ENCODE measurements around the gene CERKL. TPM values are rescaled to one million over a fixed set of nuclear protein-coding genes. Genes with fewer than 3 reads are reported as not detected.

CERKL gene
- total RNA-seq, 2 donors from 2014 or later: not detected

DNA sequence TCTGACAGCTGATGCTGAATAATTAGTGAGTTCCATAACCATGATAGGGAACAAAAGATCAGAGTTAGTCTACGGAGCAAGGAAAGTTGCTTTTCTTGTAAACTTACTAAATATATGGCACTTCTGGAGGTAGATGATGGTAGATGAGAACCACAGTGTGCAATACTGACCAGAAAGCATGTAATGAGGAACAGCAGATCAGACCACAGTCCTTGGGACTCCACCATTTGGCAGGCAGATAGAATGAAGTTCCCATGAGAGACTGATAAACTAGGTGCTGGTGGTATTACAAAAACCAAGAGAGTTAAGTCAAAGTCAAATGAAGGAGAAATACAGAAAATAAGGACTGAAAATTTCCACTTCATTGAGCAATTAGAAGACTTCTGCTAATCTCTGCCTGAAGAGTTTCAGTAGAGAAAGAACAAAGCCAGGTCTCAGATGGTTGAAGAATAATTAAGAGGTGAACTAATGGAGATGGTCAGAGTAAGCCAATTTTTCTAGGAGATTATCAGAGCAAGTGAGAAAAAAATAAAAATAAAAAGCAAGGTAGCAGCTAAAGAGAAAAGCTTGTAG, 10.4 kb downstream of the CERKL start:
- TF ChIP-seq, protein P1, sequence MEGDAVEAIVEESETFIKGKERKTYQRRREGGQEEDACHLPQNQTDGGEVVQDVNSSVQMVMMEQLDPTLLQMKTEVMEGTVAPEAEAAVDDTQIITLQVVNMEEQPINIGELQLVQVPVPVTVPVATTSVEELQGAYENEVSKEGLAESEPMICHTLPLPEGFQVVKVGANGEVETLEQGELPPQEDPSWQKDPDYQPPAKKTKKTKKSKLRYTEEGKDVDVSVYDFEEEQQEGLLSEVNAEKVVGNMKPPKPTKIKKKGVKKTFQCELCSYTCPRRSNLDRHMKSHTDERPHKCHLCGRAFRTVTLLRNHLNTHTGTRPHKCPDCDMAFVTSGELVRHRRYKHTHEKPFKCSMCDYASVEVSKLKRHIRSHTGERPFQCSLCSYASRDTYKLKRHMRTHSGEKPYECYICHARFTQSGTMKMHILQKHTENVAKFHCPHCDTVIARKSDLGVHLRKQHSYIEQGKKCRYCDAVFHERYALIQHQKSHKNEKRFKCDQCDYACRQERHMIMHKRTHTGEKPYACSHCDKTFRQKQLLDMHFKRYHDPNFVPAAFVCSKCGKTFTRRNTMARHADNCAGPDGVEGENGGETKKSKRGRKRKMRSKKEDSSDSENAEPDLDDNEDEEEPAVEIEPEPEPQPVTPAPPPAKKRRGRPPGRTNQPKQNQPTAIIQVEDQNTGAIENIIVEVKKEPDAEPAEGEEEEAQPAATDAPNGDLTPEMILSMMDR (IDR thresholded peaks at IDR 0.05): no peak
- DNase-seq (ENCODE audit: low spot score): no peak
- H3K27me3 ChIP-seq: no peaks in the 10 kb centered on the region
- no peak overlapping the region for H3K4me3 ChIP-seq
- H3K9me3 ChIP-seq: no peaks in the 10 kb centered on the region
- no peaks in the 10 kb centered on the region for H3K36me3 ChIP-seq
- H3K27ac ChIP-seq: no peak overlapping the region
- no peaks in the 10 kb centered on the region for H3K4me1 ChIP-seq

DNA sequence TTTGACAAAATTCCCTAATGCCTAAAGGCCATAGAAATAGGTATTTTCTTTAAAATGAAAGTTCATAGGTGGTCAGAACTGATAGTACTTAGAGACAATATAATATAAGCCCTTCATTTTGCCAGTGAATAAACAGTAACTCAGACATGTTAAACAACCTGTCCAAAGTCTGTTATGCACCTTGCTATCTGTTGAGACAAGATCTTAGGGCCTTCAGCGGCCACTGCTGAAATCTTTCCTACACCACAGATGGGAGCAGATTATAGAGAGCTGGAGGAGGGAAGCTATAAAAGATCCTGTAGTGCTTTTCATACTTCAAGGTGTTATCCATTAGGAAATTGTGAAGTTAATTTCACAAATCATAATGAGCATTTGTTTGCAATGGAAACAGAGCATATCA, 13.8 kb downstream of the CERKL start:
- no peak for DNase-seq (ENCODE audit: low spot score)
- H3K27me3 ChIP-seq: no peaks in the 10 kb centered on the region

DNA sequence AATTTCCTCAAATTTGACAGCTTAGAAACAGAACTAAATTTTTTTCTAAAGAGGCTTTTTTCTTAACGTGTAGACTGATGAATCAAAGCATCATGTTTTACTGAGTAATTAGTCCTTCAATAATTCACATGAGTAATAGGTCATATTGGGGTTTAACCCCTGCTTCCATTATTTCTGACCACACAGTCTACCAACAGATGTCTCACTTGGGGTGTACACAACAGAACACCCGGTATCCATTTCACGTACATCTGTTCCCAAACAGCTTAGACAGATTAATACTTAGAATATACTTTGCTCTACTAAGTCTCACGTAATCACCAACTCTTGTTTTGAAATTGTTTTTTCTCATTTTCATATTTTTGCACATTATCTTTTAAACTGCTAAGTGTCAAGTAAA, 14.8 kb downstream of the CERKL start:
- H3K36me3 ChIP-seq: no peaks in the 10 kb centered on the region
- no peak for DNase-seq (ENCODE audit: low spot score)
- TF ChIP-seq, protein P1 (IDR thresholded peaks at IDR 0.05): no peak

More for the DNA sequence above, 13.8 kb downstream of the CERKL start:
- Histone ChIP-seq H3K9me3 (no peaks in the 10 kb centered on the region), H3K4me3 (no peak overlapping the region), H3K36me3 (no peaks in the 10 kb centered on the region), H3K27ac (no peak overlapping the region), H3K4me1 (no peaks in the 10 kb centered on the region)
- TF ChIP-seq, protein P1 (IDR thresholded peaks at IDR 0.05): no peak

DNA sequence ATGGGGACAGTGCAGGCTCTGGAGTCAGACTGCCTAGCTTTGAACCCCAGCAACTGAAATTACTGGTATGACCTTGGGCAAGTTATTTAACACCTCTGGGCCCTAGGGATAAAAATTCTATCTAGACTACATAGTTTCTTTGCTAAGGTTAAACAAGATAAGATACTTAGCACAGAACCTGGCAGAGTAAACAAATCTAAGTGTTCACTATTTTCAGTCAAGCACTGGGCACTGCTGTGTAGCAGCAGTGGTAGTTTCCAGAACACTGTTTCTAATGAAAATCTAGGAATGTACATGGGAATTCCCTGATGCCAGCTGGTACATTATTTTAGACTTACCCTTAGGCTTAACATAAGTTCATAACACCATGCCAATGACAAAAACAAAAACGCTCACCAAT, 17.2 kb downstream of the CERKL start:
- TF ChIP-seq, protein P1 (IDR thresholded peaks at IDR 0.05): no peak
- no peaks in the 10 kb centered on the region for H3K36me3 ChIP-seq
- no peak for DNase-seq (ENCODE audit: low spot score)
- no peaks in the 10 kb centered on the region for H3K27me3 ChIP-seq
- H3K27ac ChIP-seq: no peak overlapping the region
- H3K4me1 ChIP-seq: no peaks in the 10 kb centered on the region
- H3K4me3 ChIP-seq: no peak overlapping the region
- no peaks in the 10 kb centered on the region for H3K9me3 ChIP-seq

More for the DNA sequence above, 14.8 kb downstream of the CERKL start:
- Histone ChIP-seq H3K27ac (no peak overlapping the region), H3K4me1 (no peaks in the 10 kb centered on the region), H3K27me3 (no peaks in the 10 kb centered on the region), H3K9me3 (no peaks in the 10 kb centered on the region), H3K4me3 (no peak overlapping the region)

GRCh38 chr2:181632733-181633401, 24.0 kb downstream of the CERKL start:
- Histone ChIP-seq H3K9me3 (no peaks in the 10 kb centered on the region), H3K27ac (no peak overlapping the region), H3K27me3 (no peaks in the 10 kb centered on the region), H3K36me3 (no peaks in the 10 kb centered on the region), H3K4me1 (no peaks in the 10 kb centered on the region), H3K4me3 (no peak overlapping the region)
- TF ChIP-seq, protein P1 (IDR thresholded peaks at IDR 0.05): no peak
- DNase-seq (ENCODE audit: low spot score): no peak

All from right atrium auricular region (tissue), 2 donors.